Measurements from ENCODE around the gene ALDH3B2. TPM values are rescaled to one million over a fixed set of nuclear protein-coding genes. Genes with fewer than 3 reads are reported as not detected.

ALDH3B2 gene
- total RNA-seq, 1 donor from 2014 or later: 3.1 TPM

- Mint-ChIP-seq H3K4me3 (no peak overlapping the region), H3K27ac (peak overlapping the region; percentile 82), H3K9me3 (peaks cover 11% of the 10 kb centered on the region), H3K27me3 (ENCODE audit: low read depth) (peaks cover 3% of the 10 kb centered on the region), H3K36me3 (peaks cover 3% of the 10 kb centered on the region), H3K4me1 (peaks cover 24% of the 10 kb centered on the region)
- no peak for DNase-seq (ENCODE audit: low spot score in 2 of 2, unreplicated experiment in 2 of 2)
- TF ChIP-seq CTCF (IDR thresholded peaks at IDR 0.05; ENCODE audit: unreplicated experiment): no peak
Observed at GRCh38 chr11:67675058-67675747, 780 bp upstream of the ALDH3B2 start.

GRCh38 chr11:67673902-67674301 lies 521 bp downstream of the ALDH3B2 start:
- peak overlapping the region; percentile 84 for H3K27ac Mint-ChIP-seq

GRCh38 chr11:67673358-67673757 lies 1.1 kb downstream of the ALDH3B2 start:
- peaks cover 24% of the 10 kb centered on the region for H3K4me1 Mint-ChIP-seq
- no peak for TF ChIP-seq CTCF (IDR thresholded peaks at IDR 0.05; ENCODE audit: unreplicated experiment)
- peaks cover 3% of the 10 kb centered on the region for H3K36me3 Mint-ChIP-seq
- H3K27me3 Mint-ChIP-seq (ENCODE audit: low read depth): peaks cover 3% of the 10 kb centered on the region
- peak in 1 of 2 experiments; percentile 21 for DNase-seq (ENCODE audit: low spot score in 2 of 2, unreplicated experiment in 2 of 2)
- no peak overlapping the region for H3K4me3 Mint-ChIP-seq
- peaks cover 11% of the 10 kb centered on the region for H3K9me3 Mint-ChIP-seq
- peak overlapping the region; percentile 35 for H3K27ac Mint-ChIP-seq

More at GRCh38 chr11:67673902-67674301, 521 bp downstream of the ALDH3B2 start:
- H3K4me1 Mint-ChIP-seq: peaks cover 24% of the 10 kb centered on the region
- no peak for TF ChIP-seq CTCF (IDR thresholded peaks at IDR 0.05; ENCODE audit: unreplicated experiment)
- peaks cover 3% of the 10 kb centered on the region for H3K27me3 Mint-ChIP-seq (ENCODE audit: low read depth)
- H3K4me3 Mint-ChIP-seq: no peak overlapping the region
- H3K36me3 Mint-ChIP-seq: peaks cover 3% of the 10 kb centered on the region
- DNase-seq (ENCODE audit: low spot score in 2 of 2, unreplicated experiment in 2 of 2): peak in 1 of 2 experiments; percentile 31
- peaks cover 11% of the 10 kb centered on the region for H3K9me3 Mint-ChIP-seq

- no peaks in the 10 kb centered on the region for H3K36me3 Mint-ChIP-seq
- no peak overlapping the region for H3K27ac Mint-ChIP-seq
- peaks cover 24% of the 10 kb centered on the region for H3K4me1 Mint-ChIP-seq
- no peaks in the 10 kb centered on the region for H3K27me3 Mint-ChIP-seq (ENCODE audit: low read depth)
- no peak for TF ChIP-seq CTCF (IDR thresholded peaks at IDR 0.05; ENCODE audit: unreplicated experiment)
- H3K9me3 Mint-ChIP-seq: peaks cover under 1% of the 10 kb centered on the region
- no peak for DNase-seq (ENCODE audit: low spot score in 2 of 2, unreplicated experiment in 2 of 2)
- H3K4me3 Mint-ChIP-seq: no peak overlapping the region
Observed at GRCh38 chr11:67671211-67671520, 3.3 kb downstream of the ALDH3B2 start.

GRCh38 chr11:67670316-67671210 lies 3.9 kb downstream of the ALDH3B2 start:
- H3K9me3 Mint-ChIP-seq: no peaks in the 10 kb centered on the region
- peaks cover 24% of the 10 kb centered on the region for H3K4me1 Mint-ChIP-seq
- no peak for TF ChIP-seq CTCF (IDR thresholded peaks at IDR 0.05; ENCODE audit: unreplicated experiment)
- H3K36me3 Mint-ChIP-seq: no peaks in the 10 kb centered on the region
- no peak for DNase-seq (ENCODE audit: low spot score in 2 of 2, unreplicated experiment in 2 of 2)
- no peak overlapping the region for H3K4me3 Mint-ChIP-seq
- H3K27me3 Mint-ChIP-seq (ENCODE audit: low read depth): no peaks in the 10 kb centered on the region
- no peak overlapping the region for H3K27ac Mint-ChIP-seq

Measured in mesothelial cell of epicardium (in vitro differentiated cells).